ENCODE measurements around the gene LGALS16.

- no peak for TF ChIP-seq CTCF (IDR thresholded peaks at IDR 0.05)
- TF ChIP-seq POLR2A (IDR thresholded peaks at IDR 0.05), result no peak
These were observed 23.5 kb downstream of the LGALS16 start for GRCh38 chr19:39679056-39679790.

Measured in esophagus squamous epithelium (tissue), 4 donors.